OCI-M2 (cell line): ENCODE measurements around the gene TOX2.

Experiments
- DNase-seq: peaks from one replicate; lab custom pipeline; 2025; ENCODE audit not compliant: unreplicated experiment; lab: John Stamatoyannopoulos, UW

TOX2 gene

DNA sequence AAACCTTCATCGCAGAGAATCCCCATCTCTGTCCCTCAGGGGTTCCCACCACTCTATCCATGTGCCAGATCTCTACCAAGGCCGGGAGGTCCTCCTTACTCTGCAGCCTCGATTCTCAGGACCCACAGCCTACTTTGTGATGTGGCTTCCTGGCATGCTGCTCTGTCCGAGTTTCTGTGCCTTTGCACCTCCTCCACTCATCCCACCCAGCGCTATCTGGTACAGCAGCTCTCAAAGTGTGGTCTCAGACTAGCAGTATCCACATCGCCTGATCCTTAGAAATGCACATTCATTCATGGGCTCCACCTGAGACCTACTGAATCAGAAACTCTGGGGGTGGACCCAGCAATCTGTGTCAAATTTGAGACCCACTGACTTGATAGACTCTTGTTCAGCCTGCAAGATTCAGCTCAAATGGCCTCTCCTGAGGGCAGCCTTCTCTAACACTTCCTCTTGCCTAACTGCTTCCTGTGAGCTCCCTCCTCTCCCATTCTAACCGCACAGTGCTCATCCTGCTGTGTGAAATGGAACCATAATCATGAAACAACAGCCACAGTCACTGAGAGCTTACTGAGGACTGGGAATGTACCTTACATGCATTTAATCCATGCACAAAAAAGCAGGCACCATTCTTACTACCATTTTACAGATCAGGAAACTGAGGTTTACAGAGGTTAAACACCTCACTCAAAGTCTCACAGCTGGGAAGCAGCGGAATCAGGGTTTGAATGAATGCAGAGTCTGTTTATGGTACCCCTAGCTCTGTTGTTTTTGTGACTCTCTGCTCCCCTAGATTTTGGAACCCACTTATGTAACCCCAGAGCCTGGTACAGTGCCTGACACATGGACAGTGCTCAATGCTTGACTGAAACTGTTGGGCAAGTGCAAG, 202.9 kb downstream of the TOX2 start:
- DNase-seq: no peak

DNA sequence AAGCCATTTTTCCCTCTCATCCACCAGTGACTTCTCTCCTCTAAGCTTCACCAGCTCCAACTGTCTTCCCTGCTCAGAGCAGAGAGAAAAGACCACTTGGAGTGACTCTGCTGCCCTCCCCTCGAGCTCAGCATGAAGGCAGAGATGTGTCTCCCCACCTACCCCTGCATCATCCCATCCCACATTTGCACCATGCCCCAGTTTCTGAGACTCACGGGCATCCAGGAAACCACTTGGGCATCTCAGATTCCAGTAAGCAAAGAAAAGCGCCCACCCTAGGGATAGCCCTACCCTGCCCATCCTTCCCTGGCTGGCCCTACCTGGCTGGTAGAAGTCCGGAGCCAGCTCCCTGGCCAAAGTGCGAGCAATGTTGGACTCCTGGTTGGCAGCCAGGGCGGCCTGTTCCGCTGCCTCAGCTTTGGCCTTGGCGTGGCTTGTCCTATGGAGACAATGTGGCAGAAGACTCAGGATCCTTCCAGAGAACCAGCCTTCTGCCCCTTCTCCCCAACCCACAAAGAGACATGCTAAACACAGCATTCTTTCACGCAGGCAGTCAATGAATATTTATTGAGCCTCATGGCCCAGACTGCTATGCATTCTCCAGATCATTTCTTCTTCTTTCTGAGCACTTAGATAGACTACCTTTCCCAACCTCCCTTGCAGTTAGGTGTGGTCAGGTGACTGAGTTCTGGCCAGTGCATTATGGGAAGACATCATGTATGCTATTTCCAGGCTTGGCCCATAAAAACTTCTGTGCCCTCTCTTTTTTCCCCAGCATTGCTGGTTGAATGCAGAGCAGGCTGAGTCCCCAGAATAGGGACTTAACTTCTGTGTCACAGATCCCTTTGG, 203.8 kb downstream of the TOX2 start:
- DNase-seq: no peak
